Panc1 (cell line): ENCODE data around the gene CAPN9. TPM values are rescaled to one million over a fixed set of nuclear protein-coding genes. Genes with fewer than 3 reads are reported as not detected.

Experiments used
- ATAC-seq: fragments of 200-7000 bp; cut with Tn5 transposase; 2 replicates; pipeline ENCODE4 v1.9.1; 2020; ENCODE audit warnings: mild to moderate bottlenecking, moderate library complexity
- BruUV-seq: library from RNA; stranded (reverse); fragments of 400-500 nt; replicated peaks from 2 replicates; lab custom pipeline; 2021; lab: Mats Ljungman, UMichigan
- CTCF ChIA-PET: fragments of 300-600 bp; sonication (Branson Sonifier 250); formaldehyde crosslinking; loops from one replicate; lab custom pipeline; 2022; ENCODE audit warnings: antibody characterized with exemption; lab: Charles Lee
- POLR2A ChIA-PET: fragments of 300-600 bp; sonication (Branson Sonifier 250); formaldehyde crosslinking; loops from one replicate; lab custom pipeline; 2022; ENCODE audit warnings: antibody characterized with exemption; lab: Charles Lee
- DNase-seq: peaks from one replicate; pipeline ENCODE4 v3.0.0-alpha.2; 2010; ENCODE audit warnings: low read depth, low spot score
- H3K27ac ChIP-seq: 2 replicates; pipeline ENCODE4 v1.5.1; 2011; ENCODE audit warnings: mild to moderate bottlenecking, low read length, inconsistent platforms
- H3K27me3 ChIP-seq: fragments of 200-500 bp; sonication (Bioruptor generic); 2 replicates; pipeline ENCODE4 v1.6.0; 2014; ENCODE audit warnings: low read length, inconsistent platforms; ENCODE audit not compliant: control insufficient read depth, insufficient read depth
- H3K36me3 ChIP-seq: fragments of 200-500 bp; sonication (Bioruptor generic); 2 replicates; pipeline ENCODE4 v1.5.1; 2014; ENCODE audit warnings: inconsistent platforms, mild to moderate bottlenecking, low read length, moderate library complexity; ENCODE audit not compliant: control insufficient read depth, insufficient read depth
- H3K4me1 ChIP-seq: 2 replicates; pipeline ENCODE4 v1.5.1; 2011; ENCODE audit warnings: inconsistent platforms, mild to moderate bottlenecking, low read length, moderate library complexity; ENCODE audit not compliant: control insufficient read depth, insufficient read depth
- H3K4me3 ChIP-seq, 2 experiments: 2 replicates each; pipeline ENCODE4 v1.5.1; 2011 to 2012; ENCODE audit warnings: low read depth in 2 of 2, low read length in 2 of 2, mild to moderate bottlenecking in 2 of 2, inconsistent platforms in 1 of 2, moderate library complexity in 1 of 2
- H3K9me3 ChIP-seq: fragments of 200-500 bp; sonication (Bioruptor generic); 2 replicates; pipeline ENCODE4 v1.5.1; 2014; ENCODE audit warnings: low read depth, mild to moderate bottlenecking, inconsistent platforms, low read length, moderate library complexity; ENCODE audit not compliant: control insufficient read depth, insufficient read depth
- POLR2AphosphoS5 ChIP-seq: IDR thresholded peaks from 2 replicates; pipeline ENCODE4 v1.6.1; 2012; ENCODE audit warnings: mild to moderate bottlenecking, low read depth, low read length, moderate library complexity
- SIN3A ChIP-seq: IDR thresholded peaks from 2 replicates; pipeline ENCODE4 v1.6.1; 2012; ENCODE audit warnings: low read depth, mild to moderate bottlenecking, low read length, moderate library complexity, borderline replicate concordance; ENCODE audit not compliant: insufficient read depth
- TCF7L2 ChIP-seq: IDR thresholded peaks from 2 replicates; pipeline ENCODE4 v1.6.1; 2011; ENCODE audit warnings: mild to moderate bottlenecking, low read depth, low read length, inconsistent platforms
- in situ Hi-C: cut with HindIII; loops from 2 replicates; pipeline ENCODE4 v1.10.0; 2016; ENCODE audit warnings: low sequenced_read_pairs, low pct_unique_long_range_greater_than_20kb
- intact Hi-C: fragments of 100-400 bp; cut with micrococcal nuclease; formaldehyde crosslinking; loops from one replicate; pipeline ENCODE4 v1.10.0; 2022; ENCODE audit not compliant: unreplicated experiment
- total RNA-seq: library from RNA; stranded (reverse); gene quantifications from one replicate; pipeline ENCODE4 v1.2.1, GENCODE V29; 2021; ENCODE audit not compliant: unreplicated experiment
- TF ChIP-seq, protein P1 (sequence below), 2 experiments: IDR thresholded peaks; 2 replicates each; pipeline ENCODE4 v1.6.1; 2011 to 2012; ENCODE audit warnings: low read depth in 2 of 2, control low read depth in 1 of 2, low read length in 1 of 2, mild to moderate bottlenecking in 1 of 2, moderate library complexity in 1 of 2; ENCODE audit not compliant: insufficient read depth in 1 of 2
- TF ChIP-seq, protein P2 (sequence below): fragments of 450-650 bp; IDR thresholded peaks from 2 replicates; pipeline ENCODE4 v1.5.1; 2017; ENCODE audit warnings: mild to moderate bottlenecking

Gene CAPN9
- total RNA-seq, 1 experiment from 2014 or later = not detected

DNA sequence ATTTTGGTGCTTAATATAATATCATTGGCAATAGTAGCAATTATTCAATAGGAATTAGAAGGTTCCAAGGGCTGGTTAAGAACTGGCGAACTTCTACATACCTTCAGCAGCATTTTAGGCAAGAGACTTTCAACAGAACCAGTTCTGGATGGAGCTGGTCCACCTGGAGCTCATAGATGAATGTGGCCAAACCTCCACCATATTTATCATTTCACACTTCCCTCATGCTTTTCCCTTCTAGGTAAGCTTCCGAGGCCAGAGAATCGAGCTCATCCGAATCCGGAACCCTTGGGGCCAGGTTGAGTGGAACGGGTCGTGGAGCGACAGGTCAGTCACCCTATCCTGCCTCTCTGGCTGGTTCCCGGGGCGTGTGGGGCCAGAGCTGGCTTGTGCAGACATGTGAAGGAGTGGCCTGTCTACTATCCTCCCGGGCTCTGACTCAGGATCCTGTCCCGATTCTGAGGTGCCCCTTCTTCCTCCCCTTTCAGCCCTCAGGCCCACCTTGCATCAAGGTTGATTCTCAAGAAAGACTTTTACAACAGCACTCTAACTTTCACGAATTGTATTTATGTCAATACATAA, 24.7 kb downstream of the CAPN9 start:
- DNase-seq (no peak), ATAC-seq (no peak)
- intact Hi-C loops = no loop called here
- no peaks in the 10 kb centered on the region for H3K36me3 ChIP-seq
- H3K4me1 ChIP-seq = no peaks in the 10 kb centered on the region
- H3K4me3 ChIP-seq = no peak overlapping the region
- ChIA-PET CTCF (no interaction called here), POLR2A (no interaction called here)
- peaks cover 3% of the 10 kb centered on the region for H3K27me3 ChIP-seq
- TF ChIP-seq TCF7L2 (no peak), POLR2AphosphoS5 (no peak), SIN3A (no peak)
- TF ChIP-seq, protein P1, sequence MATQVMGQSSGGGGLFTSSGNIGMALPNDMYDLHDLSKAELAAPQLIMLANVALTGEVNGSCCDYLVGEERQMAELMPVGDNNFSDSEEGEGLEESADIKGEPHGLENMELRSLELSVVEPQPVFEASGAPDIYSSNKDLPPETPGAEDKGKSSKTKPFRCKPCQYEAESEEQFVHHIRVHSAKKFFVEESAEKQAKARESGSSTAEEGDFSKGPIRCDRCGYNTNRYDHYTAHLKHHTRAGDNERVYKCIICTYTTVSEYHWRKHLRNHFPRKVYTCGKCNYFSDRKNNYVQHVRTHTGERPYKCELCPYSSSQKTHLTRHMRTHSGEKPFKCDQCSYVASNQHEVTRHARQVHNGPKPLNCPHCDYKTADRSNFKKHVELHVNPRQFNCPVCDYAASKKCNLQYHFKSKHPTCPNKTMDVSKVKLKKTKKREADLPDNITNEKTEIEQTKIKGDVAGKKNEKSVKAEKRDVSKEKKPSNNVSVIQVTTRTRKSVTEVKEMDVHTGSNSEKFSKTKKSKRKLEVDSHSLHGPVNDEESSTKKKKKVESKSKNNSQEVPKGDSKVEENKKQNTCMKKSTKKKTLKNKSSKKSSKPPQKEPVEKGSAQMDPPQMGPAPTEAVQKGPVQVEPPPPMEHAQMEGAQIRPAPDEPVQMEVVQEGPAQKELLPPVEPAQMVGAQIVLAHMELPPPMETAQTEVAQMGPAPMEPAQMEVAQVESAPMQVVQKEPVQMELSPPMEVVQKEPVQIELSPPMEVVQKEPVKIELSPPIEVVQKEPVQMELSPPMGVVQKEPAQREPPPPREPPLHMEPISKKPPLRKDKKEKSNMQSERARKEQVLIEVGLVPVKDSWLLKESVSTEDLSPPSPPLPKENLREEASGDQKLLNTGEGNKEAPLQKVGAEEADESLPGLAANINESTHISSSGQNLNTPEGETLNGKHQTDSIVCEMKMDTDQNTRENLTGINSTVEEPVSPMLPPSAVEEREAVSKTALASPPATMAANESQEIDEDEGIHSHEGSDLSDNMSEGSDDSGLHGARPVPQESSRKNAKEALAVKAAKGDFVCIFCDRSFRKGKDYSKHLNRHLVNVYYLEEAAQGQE (IDR thresholded peaks at IDR 0.05; ENCODE audit: insufficient read depth in 1 of 2, low read depth in 2 of 2, low read length in 1 of 2) = no peak
- TF ChIP-seq, protein P2, sequence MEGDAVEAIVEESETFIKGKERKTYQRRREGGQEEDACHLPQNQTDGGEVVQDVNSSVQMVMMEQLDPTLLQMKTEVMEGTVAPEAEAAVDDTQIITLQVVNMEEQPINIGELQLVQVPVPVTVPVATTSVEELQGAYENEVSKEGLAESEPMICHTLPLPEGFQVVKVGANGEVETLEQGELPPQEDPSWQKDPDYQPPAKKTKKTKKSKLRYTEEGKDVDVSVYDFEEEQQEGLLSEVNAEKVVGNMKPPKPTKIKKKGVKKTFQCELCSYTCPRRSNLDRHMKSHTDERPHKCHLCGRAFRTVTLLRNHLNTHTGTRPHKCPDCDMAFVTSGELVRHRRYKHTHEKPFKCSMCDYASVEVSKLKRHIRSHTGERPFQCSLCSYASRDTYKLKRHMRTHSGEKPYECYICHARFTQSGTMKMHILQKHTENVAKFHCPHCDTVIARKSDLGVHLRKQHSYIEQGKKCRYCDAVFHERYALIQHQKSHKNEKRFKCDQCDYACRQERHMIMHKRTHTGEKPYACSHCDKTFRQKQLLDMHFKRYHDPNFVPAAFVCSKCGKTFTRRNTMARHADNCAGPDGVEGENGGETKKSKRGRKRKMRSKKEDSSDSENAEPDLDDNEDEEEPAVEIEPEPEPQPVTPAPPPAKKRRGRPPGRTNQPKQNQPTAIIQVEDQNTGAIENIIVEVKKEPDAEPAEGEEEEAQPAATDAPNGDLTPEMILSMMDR = no peak
- H3K9me3 ChIP-seq = no peaks in the 10 kb centered on the region
- in situ Hi-C loops = no loop called here
- H3K27ac ChIP-seq = no peak overlapping the region
- no TSS peak for BruUV-seq

DNA sequence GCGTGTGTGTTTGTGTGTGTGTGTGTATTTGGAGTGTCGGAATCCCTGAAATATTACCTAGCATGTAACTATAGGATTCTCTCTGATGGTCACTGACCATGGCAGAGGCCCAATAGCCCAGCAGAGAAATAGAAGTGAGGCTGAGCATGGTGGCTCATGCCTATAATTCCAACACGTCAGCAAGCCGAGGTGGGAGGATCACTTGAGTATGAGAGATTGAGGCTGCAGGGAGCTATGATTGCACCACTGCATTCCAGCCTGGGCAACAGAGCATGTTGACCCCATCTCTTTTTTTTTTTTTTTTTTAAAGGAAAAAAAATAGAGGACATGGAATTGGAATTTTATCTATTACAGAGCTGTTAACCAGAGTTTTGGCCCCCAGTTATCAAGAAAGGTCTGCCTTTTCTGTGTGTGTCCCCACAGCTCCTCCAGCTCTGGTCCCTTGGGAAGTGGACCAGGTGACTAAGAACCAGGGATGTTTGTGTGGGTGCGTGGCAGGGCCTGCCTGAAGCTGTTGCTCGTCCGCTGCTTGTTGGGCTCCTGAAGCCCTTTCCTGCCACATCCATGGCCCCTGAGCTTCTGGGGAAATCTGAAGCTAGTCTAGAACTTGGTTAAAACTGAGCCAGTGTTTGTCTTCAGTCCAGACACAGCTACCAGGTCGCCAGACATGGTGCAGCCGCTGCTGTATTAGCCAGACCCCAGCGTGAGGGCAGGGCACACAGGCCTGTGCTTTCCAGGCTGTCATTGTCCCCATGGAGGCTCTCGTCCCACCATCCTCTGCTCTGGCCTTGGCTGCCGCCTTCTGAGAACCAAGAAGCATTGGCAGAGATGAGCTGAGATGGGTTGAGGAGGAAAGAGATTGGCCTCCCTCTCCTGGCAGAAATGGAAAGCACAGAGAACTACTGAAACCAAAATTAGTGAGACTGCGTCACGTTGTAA, 25.5 kb downstream of the CAPN9 start:
- in situ Hi-C loops = no loop called here
- TF ChIP-seq SIN3A (no peak), TCF7L2 (no peak), POLR2AphosphoS5 (no peak)
- TF ChIP-seq, protein P1 (IDR thresholded peaks at IDR 0.05; ENCODE audit: insufficient read depth in 1 of 2, low read depth in 2 of 2, low read length in 1 of 2) = no peak
- TF ChIP-seq, protein P2 = peak; percentile 68
- POLR2A ChIA-PET = no interaction called here
- intact Hi-C loops = no loop called here
- peak; percentile 82 for ATAC-seq
- no peak overlapping the region for H3K27ac ChIP-seq
- H3K27me3 ChIP-seq = peaks cover 8% of the 10 kb centered on the region
- H3K4me1 ChIP-seq = no peaks in the 10 kb centered on the region
- CTCF ChIA-PET = interaction anchor here (0.6 to 1.4 kb wide), 3 partner anchors 11 to 719 kb away, joined by 4 to 6 read pairs (median 5); no protein-coding TSS in a partner anchor
- H3K4me3 ChIP-seq = no peak overlapping the region
- BruUV-seq = no TSS peak
- H3K9me3 ChIP-seq = no peaks in the 10 kb centered on the region
- no peak for DNase-seq
- no peaks in the 10 kb centered on the region for H3K36me3 ChIP-seq
